HCT116 (cell line): ENCODE results near the gene CHCHD4. TPM values are rescaled to one million over a fixed set of nuclear protein-coding genes. Genes with fewer than 3 reads are reported as not detected.

ENCODE experiments used
- ATAC-seq: fragments of 200-7000 bp; cut with Tn5 transposase; 2 replicates; pipeline ENCODE4 v1.9.1; 2020; ENCODE audit warnings: mild to moderate bottlenecking, moderate library complexity
- BruUV-seq: library from RNA; stranded (reverse); fragments of 400-500 nt; replicated peaks from 2 replicates; lab custom pipeline; 2021; lab: Mats Ljungman, UMichigan
- CTCF ChIA-PET: fragments of 300-600 bp; sonication (Branson Sonifier 250); formaldehyde crosslinking; loops from one replicate; lab custom pipeline; 2021; ENCODE audit warnings: antibody characterized with exemption; lab: Charles Lee
- POLR2A ChIA-PET: fragments of 300-600, 350-600 bp; sonication (Branson Sonifier 250); formaldehyde crosslinking; loops from one replicate; lab custom pipeline; 2021; ENCODE audit warnings: antibody characterized with exemption; lab: Charles Lee
- RAD21 ChIA-PET, 2 experiments: fragments of 300-600 bp; sonication (Branson Sonifier 250); formaldehyde crosslinking; loops; one replicate each; lab custom pipeline; 2023; ENCODE audit warnings: low total read pairs in 2 of 2; ENCODE audit not compliant: uncharacterized antibody in 2 of 2, unreplicated experiment in 2 of 2, low non-redundant PET in 1 of 2; lab: Charles Lee
- DNase-seq: peaks from one replicate; pipeline ENCODE4 v3.0.0-alpha.2; 2010; ENCODE audit warnings: low read depth, low spot score
- H2AFZ ChIP-seq: fragments of 200-600 bp; shearing (Covaris generic), sonication (generic); 2 replicates; pipeline ENCODE4 v1.6.1; 2017; ENCODE audit warnings: low read depth, mixed run types, mixed read lengths, antibody characterized with exemption, low read length; ENCODE audit not compliant: poor library complexity, severe bottlenecking
- H3K27ac ChIP-seq: 2 replicates; pipeline ENCODE4 v1.5.1; 2012; ENCODE audit warnings: low read depth, low read length
- H3K27me3 ChIP-seq: fragments of 200-600 bp; sonication (generic); 2 replicates; pipeline ENCODE4 v1.6.1; 2016; ENCODE audit warnings: mixed run types, low read length, mixed read lengths; ENCODE audit not compliant: insufficient read depth
- H3K36me3 ChIP-seq, 2 experiments: fragments of 200-500 bp in 1 of 2; fragments of 200-600 bp in 1 of 2; sonication (Bioruptor generic) in 1 of 2; sonication (generic) in 1 of 2; 2 replicates each; pipeline versions ENCODE4 v1.5.1 to v1.6.1; 2014 to 2016; ENCODE audit warnings: low read length in 2 of 2, inconsistent platforms in 1 of 2, mixed read lengths in 1 of 2, mixed run types in 1 of 2; ENCODE audit not compliant: insufficient read depth in 2 of 2, control insufficient read depth in 1 of 2
- H3K4me1 ChIP-seq, 2 experiments: fragments of 200-600 bp in 1 of 2; sonication (generic) in 1 of 2; 2 replicates each; pipeline versions ENCODE4 v1.5.1 to v1.6.1; 2012 to 2017; ENCODE audit warnings: low read length in 2 of 2, inconsistent platforms in 1 of 2, mild to moderate bottlenecking in 1 of 2, mixed read lengths in 1 of 2, mixed run types in 1 of 2, moderate library complexity in 1 of 2; ENCODE audit not compliant: insufficient read depth in 2 of 2, control insufficient read depth in 1 of 2
- H3K4me2 ChIP-seq: fragments of 200-600 bp; sonication (generic); 2 replicates; pipeline ENCODE4 v1.6.1; 2017; ENCODE audit warnings: mixed run types, low read length, mixed read lengths
- H3K4me3 ChIP-seq, 2 experiments: fragments of 200-600 bp in 1 of 2; sonication (generic) in 1 of 2; replicated peaks in 1 of 2; 2 replicates each; pipeline ENCODE4 v1.5.1; 2011 to 2016; ENCODE audit warnings: low read length in 2 of 2, control low read depth in 1 of 2, low read depth in 1 of 2, mild to moderate bottlenecking in 1 of 2, mixed read lengths in 1 of 2, mixed run types in 1 of 2
- H3K79me2 ChIP-seq: fragments of 200-600 bp; sonication (generic); 2 replicates; pipeline ENCODE4 v1.6.1; 2017; ENCODE audit warnings: mild to moderate bottlenecking, mixed run types, low read length, moderate library complexity, mixed read lengths; ENCODE audit not compliant: insufficient read depth
- H3K9ac ChIP-seq: fragments of 200-600 bp; sonication (generic); 2 replicates; pipeline ENCODE4 v1.6.1; 2016; ENCODE audit warnings: low read length, mixed read lengths
- H3K9me2 ChIP-seq: fragments of 200-600 bp; sonication (generic), shearing (Covaris generic); 2 replicates; pipeline ENCODE4 v1.6.1; 2017; ENCODE audit warnings: mixed run types, mild to moderate bottlenecking, moderate library complexity; ENCODE audit not compliant: insufficient read depth
- H3K9me3 ChIP-seq, 2 experiments: fragments of 200-500 bp in 1 of 2; fragments of 200-600 bp in 1 of 2; sonication (Bioruptor generic) in 1 of 2; sonication (generic) in 1 of 2; 2 replicates each; pipeline ENCODE4 v1.6.1; 2014 to 2017; ENCODE audit warnings: low read length in 2 of 2, mixed read lengths in 2 of 2, inconsistent platforms in 1 of 2, low read depth in 1 of 2, mild to moderate bottlenecking in 1 of 2, mixed run types in 1 of 2, moderate library complexity in 1 of 2; ENCODE audit not compliant: control insufficient read depth in 1 of 2, insufficient read depth in 1 of 2
- H4K20me1 ChIP-seq: fragments of 200-600 bp; sonication (generic), shearing (Covaris generic); 2 replicates; pipeline ENCODE4 v1.6.1; 2017; ENCODE audit warnings: mixed run types, mild to moderate bottlenecking, moderate library complexity; ENCODE audit not compliant: insufficient read depth
- CEBPB ChIP-seq: IDR thresholded peaks from 2 replicates; pipeline ENCODE4 v1.6.1; 2012; ENCODE audit warnings: low read depth
- EGR1 ChIP-seq: IDR thresholded peaks from 2 replicates; pipeline ENCODE4 v1.6.1; 2012; ENCODE audit warnings: low read depth
- EZH2phosphoT487 ChIP-seq: fragments of 200-600 bp; IDR thresholded peaks from 2 replicates; pipeline ENCODE4 v1.6.1; 2018; ENCODE audit warnings: antibody characterized with exemption, borderline replicate concordance
- FOSL1 ChIP-seq: IDR thresholded peaks from 2 replicates; pipeline ENCODE4 v1.6.1; 2012; ENCODE audit warnings: low read depth
- JUND ChIP-seq: IDR thresholded peaks from 2 replicates; pipeline ENCODE4 v1.6.1; 2012
- POLR2A ChIP-seq: IDR thresholded peaks from 2 replicates; pipeline ENCODE4 v1.7.0; 2011; ENCODE audit warnings: borderline replicate concordance; ENCODE audit not compliant: insufficient read depth, insufficient read length; ENCODE audit errors: extremely low read depth
- SIN3A ChIP-seq: IDR thresholded peaks from 2 replicates; pipeline ENCODE4 v1.6.1; 2012; ENCODE audit warnings: low read depth
- SP1 ChIP-seq: IDR thresholded peaks from 2 replicates; pipeline ENCODE4 v1.6.1; 2012; ENCODE audit warnings: low read depth
- SRF ChIP-seq: IDR thresholded peaks from 2 replicates; pipeline ENCODE4 v1.6.1; 2012; ENCODE audit warnings: low read depth
- TCF7L2 ChIP-seq: IDR thresholded peaks from 2 replicates; pipeline ENCODE4 v1.7.0; 2011; ENCODE audit warnings: borderline replicate concordance, inconsistent platforms; ENCODE audit not compliant: insufficient read depth, insufficient read length; ENCODE audit errors: extremely low read depth
- ZNF274 ChIP-seq: fragments of 200-500 bp; sonication (Bioruptor generic); IDR thresholded peaks from 2 replicates; pipeline ENCODE4 v1.6.1; 2014; ENCODE audit warnings: mild to moderate bottlenecking, low read depth, low read length, inconsistent platforms
- intact Hi-C: fragments of 100-400 bp; cut with micrococcal nuclease; formaldehyde crosslinking; loops from 2 replicates; pipeline ENCODE4 v1.10.0; 2022
- total RNA-seq: library from RNA; stranded (reverse); gene quantifications from one replicate; pipeline ENCODE4 v1.2.1, GENCODE V29; 2021; ENCODE audit not compliant: unreplicated experiment

The CHCHD4 gene
- total RNA-seq, 1 experiment from 2014 or later, result 24.6 TPM

GRCh38 chr3:14135581-14135980, 10.9 kb upstream of the CHCHD4 start:
- RAD21 ChIA-PET, result no interaction called here
- TF ChIP-seq SRF, result no peak
- no peak for TF ChIP-seq TCF7L2
- TF ChIP-seq JUND, result no peak
- no peak for TF ChIP-seq POLR2A
- no peak for TF ChIP-seq CEBPB
- TF ChIP-seq SP1, result no peak
- POLR2A ChIA-PET, result interaction anchor here (2.3 kb wide), 1 partner anchor 10 kb away, joined by 8 read pairs; the partner anchor contains the start of genes CHCHD4 and TMEM43
- Histone ChIP-seq H4K20me1 (no peaks in the 10 kb centered on the region), H3K27ac (no peak overlapping the region), H2AFZ (no peak overlapping the region), H3K4me2 (no peak overlapping the region), H3K9me3 (no peaks in the 10 kb centered on the region), H3K27me3 (no peaks in the 10 kb centered on the region), H3K4me1 (peaks cover 6 to 14% of the 10 kb centered on the region in 2 experiments; a peak in 3 of 4 replicates), H3K4me3 (no peak overlapping the region), H3K9me2 (no peaks in the 10 kb centered on the region), H3K9ac (no peak overlapping the region), H3K79me2 (no peaks in the 10 kb centered on the region), H3K36me3 (peaks cover 18 to 46% of the 10 kb centered on the region in 2 experiments; a peak in 3 of 4 replicates)
- DNase-seq, result no peak
- no TSS peak for BruUV-seq
- no peak for ATAC-seq
- CTCF ChIA-PET, result no interaction called here
- intact Hi-C loops, result no loop called here

DNA sequence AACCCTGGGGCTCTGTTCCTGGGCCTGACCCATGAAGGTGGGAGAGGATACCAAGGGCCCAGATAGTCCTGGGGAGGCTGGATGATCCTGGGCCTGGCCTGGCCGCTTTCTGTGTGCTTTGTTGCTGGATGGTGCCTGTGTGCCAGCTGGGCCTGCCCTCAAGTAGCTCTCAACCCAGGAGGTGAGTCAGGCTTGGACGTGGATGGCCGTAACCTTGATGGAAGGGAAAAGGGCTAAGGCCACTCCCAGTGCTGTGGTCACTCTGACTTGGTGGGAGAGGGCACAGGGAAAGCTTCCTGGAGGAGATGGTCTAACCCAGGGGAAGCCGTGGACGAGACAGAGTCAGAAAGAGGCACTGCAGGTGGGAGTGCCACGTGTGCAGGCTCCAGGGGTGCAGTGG, 9.6 kb upstream of the CHCHD4 start:
- Histone ChIP-seq H4K20me1 (no peaks in the 10 kb centered on the region), H3K9me3 (no peaks in the 10 kb centered on the region), H3K79me2 (peaks cover 4% of the 10 kb centered on the region), H3K9ac (no peak overlapping the region), H3K27me3 (no peaks in the 10 kb centered on the region), H3K9me2 (no peaks in the 10 kb centered on the region), H3K4me1 (peaks cover 6 to 14% of the 10 kb centered on the region in 2 experiments; a peak in 3 of 4 replicates), H3K4me2 (no peak overlapping the region)
- ChIA-PET POLR2A (interaction anchor here (2.3 kb wide), 1 partner anchor 9 kb away, joined by 8 read pairs; the partner anchor contains the start of genes CHCHD4 and TMEM43), RAD21 (no interaction called here), CTCF (no interaction called here)
- DNase-seq, result no peak
- intact Hi-C loops, result no loop called here
- TF ChIP-seq SIN3A, result no peak
- no peak for TF ChIP-seq ZNF274
- no peak for TF ChIP-seq EGR1
- no peak for TF ChIP-seq FOSL1
- no peak for TF ChIP-seq JUND
- TF ChIP-seq EZH2phosphoT487, result no peak
- TF ChIP-seq, all 23 proteins: peak for 0
- ATAC-seq, result no peak
- BruUV-seq, result no TSS peak
- Histone ChIP-seq H3K27ac (no peak overlapping the region), H2AFZ (no peak overlapping the region), H3K36me3 (peaks cover 22 to 47% of the 10 kb centered on the region in 2 experiments; a peak in 3 of 4 replicates), H3K4me3 (no peak overlapping the region)
